Keratinocyte (primary cell): ENCODE data around the gene CDC42EP1. TPM values are rescaled to one million over a fixed set of nuclear protein-coding genes. Genes with fewer than 3 reads are reported as not detected.

Source experiments
- DNase-seq: peaks from one replicate; pipeline ENCODE4 v3.0.0-alpha.2; 2011; ENCODE audit warnings: low read depth, missing footprints, low spot score
- FAIRE-seq: peaks from 2 replicates; lab custom pipeline; 2011; peaks lifted over from hg19 to GRCh38; lab: Jason Lieb, UNC
- H2AFZ ChIP-seq: 2 replicates; pipeline ENCODE4 v1.6.0; 2012; ENCODE audit warnings: low read length, control low read depth, inconsistent platforms; ENCODE audit not compliant: control insufficient read depth
- H3K27ac ChIP-seq: 2 replicates; pipeline ENCODE4 v1.5.1; 2011; ENCODE audit warnings: low read length; ENCODE audit not compliant: control insufficient read depth, insufficient read depth
- H3K27me3 ChIP-seq: 3 replicates; pipeline ENCODE4 v1.6.0; 2011; ENCODE audit warnings: low read length; ENCODE audit not compliant: control insufficient read depth, insufficient read depth; ENCODE audit errors: extremely low read depth
- H3K36me3 ChIP-seq, 2 experiments: 2 replicates in 1 of 2; 3 replicates in 1 of 2; pipeline ENCODE4 v1.5.1; 2011; ENCODE audit warnings: low read length in 2 of 2, mild to moderate bottlenecking in 1 of 2; ENCODE audit not compliant: control insufficient read depth in 2 of 2, insufficient read depth in 2 of 2; ENCODE audit errors: extremely low read depth in 1 of 2
- H3K4me1 ChIP-seq: 3 replicates; pipeline ENCODE4 v1.5.1; 2011; ENCODE audit warnings: low read length; ENCODE audit not compliant: control insufficient read depth, insufficient read depth; ENCODE audit errors: extremely low read depth
- H3K4me2 ChIP-seq: 3 replicates; pipeline ENCODE4 v1.6.0; 2011; ENCODE audit warnings: low read depth, low read length; ENCODE audit not compliant: control insufficient read depth, insufficient read depth; ENCODE audit errors: extremely low read depth
- H3K4me3 ChIP-seq, 3 experiments: fragments of 200-600 bp in 1 of 3; sonication (generic) in 1 of 3; 2 replicates in 2 of 3; 3 replicates in 1 of 3; pipeline ENCODE4 v1.5.1; 2011 to 2016; ENCODE audit warnings: low read length in 3 of 3, mild to moderate bottlenecking in 3 of 3, control low read depth in 2 of 3, inconsistent platforms in 1 of 3, low read depth in 1 of 3, mixed read lengths in 1 of 3, mixed run types in 1 of 3, moderate library complexity in 1 of 3; ENCODE audit not compliant: control insufficient read depth in 2 of 3, insufficient read depth in 2 of 3; ENCODE audit errors: extremely low read depth in 1 of 3
- H3K79me2 ChIP-seq: 2 replicates; pipeline ENCODE4 v1.6.0; 2012; ENCODE audit warnings: low read length; ENCODE audit not compliant: control insufficient read depth, insufficient read depth
- H3K9ac ChIP-seq: 3 replicates; pipeline ENCODE4 v1.6.0; 2011; ENCODE audit warnings: low read length; ENCODE audit not compliant: control insufficient read depth, insufficient read depth; ENCODE audit errors: extremely low read depth
- H3K9me1 ChIP-seq: 3 replicates; pipeline ENCODE4 v1.6.0; 2011; ENCODE audit warnings: low read length; ENCODE audit not compliant: control insufficient read depth, insufficient read depth; ENCODE audit errors: extremely low read depth
- H3K9me3 ChIP-seq: 2 replicates; pipeline ENCODE4 v1.5.1; 2012; ENCODE audit warnings: low read depth, low read length; ENCODE audit not compliant: control insufficient read depth
- H4K20me1 ChIP-seq: 3 replicates; pipeline ENCODE4 v1.6.0; 2011; ENCODE audit warnings: low read length; ENCODE audit not compliant: control insufficient read depth, insufficient read depth; ENCODE audit errors: extremely low read depth
- CTCF ChIP-seq, 3 experiments: IDR thresholded peaks in 1 of 3; conservative IDR thresholded peaks in 1 of 3; optimal IDR thresholded peaks in 1 of 3; 2 replicates in 2 of 3; 3 replicates in 1 of 3; pipeline versions ENCODE3 to v1.5.1; 2011; ENCODE audit warnings: low read length in 3 of 3, mild to moderate bottlenecking in 3 of 3, moderate library complexity in 2 of 3, control low read depth in 1 of 3, inconsistent platforms in 1 of 3; ENCODE audit not compliant: insufficient read depth in 2 of 3; ENCODE audit errors: extremely low read depth in 1 of 3
- EZH2 ChIP-seq: IDR thresholded peaks from one replicate; pipeline ENCODE4 v1.6.1; 2012; ENCODE audit warnings: inconsistent platforms, mild to moderate bottlenecking, low read length, moderate library complexity
- dilution Hi-C: fragments of 300-500 bp; cut with MboI; formaldehyde crosslinking; loops from one replicate; pipeline ENCODE4 v1.7.0; 2020; ENCODE audit warnings: low sequenced_read_pairs; ENCODE audit not compliant: extremely low pct_ligation_motif_present
- polyA plus RNA-seq, 5 experiments: library from polyadenylated mRNA; depleted of rRNA in 3 of 5; stranded (reverse) in 3 of 5; stranded (forward) in 1 of 5; unstranded in 1 of 5; fragments of >200 nt; gene quantifications; 1 replicate in 1 of 5; 2 replicates in 3 of 5; 3 replicates in 1 of 5; pipeline versions ENCODE4 v1.2.1 to v1.2.3, GENCODE V29; 2011 to 2012; ENCODE audit warnings: missing spikeins in 2 of 5, low read depth in 1 of 5, low replicate concordance in 1 of 5

The CDC42EP1 gene
- polyA plus RNA-seq, 1 donor (not counting 4 experiments of a cell fraction or from before 2014, with no cell fraction given): 10.5 TPM

GRCh38 chr22:37566329-37566837, 6.1 kb downstream of the CDC42EP1 start:
- peaks cover 21 to 48% of the 10 kb centered on the region in 2 experiments for H3K36me3 ChIP-seq
- peaks cover 11% of the 10 kb centered on the region for H3K9me1 ChIP-seq
- H3K9me3 ChIP-seq: no peaks in the 10 kb centered on the region
- peaks cover 62% of the 10 kb centered on the region for H4K20me1 ChIP-seq
- TF ChIP-seq EZH2: no peak
- TF ChIP-seq CTCF (optimal IDR thresholded peaks at IDR 0.05 in 1 of 3, IDR thresholded peaks at IDR 0.05 in 1 of 3, conservative IDR thresholded peaks at IDR 0.05 in 1 of 3; ENCODE audit: extremely low read depth in 1 of 3, insufficient read depth in 2 of 3, low read length in 3 of 3): no peak
- H3K27ac ChIP-seq: no peak overlapping the region
- no peaks in the 10 kb centered on the region for H3K27me3 ChIP-seq
- dilution Hi-C loops: no loop called here
- H3K79me2 ChIP-seq: peaks cover 47% of the 10 kb centered on the region
- DNase-seq: no peak
- H3K4me2 ChIP-seq: no peak overlapping the region
- peaks cover 71% of the 10 kb centered on the region for H3K4me1 ChIP-seq
- no peak overlapping the region for H3K4me3 ChIP-seq
- FAIRE-seq: no peak
- no peak overlapping the region for H2AFZ ChIP-seq
- no peak overlapping the region for H3K9ac ChIP-seq

DNA sequence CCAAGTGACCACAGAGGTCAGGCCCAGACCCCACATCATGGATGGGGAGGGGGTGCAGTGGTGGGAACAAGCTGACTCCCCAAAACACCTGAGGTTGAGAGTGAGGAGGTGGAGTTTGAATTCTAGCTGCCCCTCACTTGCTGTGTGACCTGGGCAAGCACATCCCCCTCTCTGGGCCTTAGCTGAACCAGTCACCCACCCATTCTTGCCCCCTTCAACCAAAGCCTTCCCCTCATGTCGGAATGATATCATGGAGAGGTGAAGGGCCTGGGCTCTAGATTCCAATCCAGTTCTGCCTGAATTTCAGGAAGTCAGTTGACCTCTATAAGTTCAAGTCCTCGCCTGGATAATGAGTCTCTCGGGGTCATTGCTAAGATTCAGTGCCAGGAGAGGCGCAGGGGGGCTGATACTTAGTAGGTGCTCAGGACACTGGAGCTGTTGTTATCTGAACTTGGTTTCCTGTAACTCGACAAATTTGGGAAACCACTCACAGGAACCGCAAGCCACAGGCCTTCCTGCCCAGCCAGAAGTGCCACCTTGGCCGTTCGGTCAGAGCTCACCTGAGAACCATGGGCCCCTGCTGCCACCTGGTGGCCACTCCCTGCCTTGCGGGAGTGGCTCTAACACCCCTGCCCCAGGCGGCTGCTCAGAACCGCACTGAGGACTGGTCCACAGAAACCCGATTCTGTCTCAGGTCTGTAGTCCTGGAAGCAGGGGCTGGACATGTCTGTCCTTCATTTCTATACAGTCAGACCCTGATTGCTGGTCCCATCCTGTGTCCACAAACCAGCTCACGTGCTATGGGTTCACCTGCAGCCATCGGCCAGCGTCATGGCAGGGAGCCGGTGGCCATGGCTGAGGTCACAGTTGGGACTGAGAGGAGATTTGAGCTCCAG, 6.9 kb downstream of the CDC42EP1 start:
- H4K20me1 ChIP-seq: peaks cover 62% of the 10 kb centered on the region
- TF ChIP-seq CTCF (optimal IDR thresholded peaks at IDR 0.05 in 1 of 3, IDR thresholded peaks at IDR 0.05 in 1 of 3, conservative IDR thresholded peaks at IDR 0.05 in 1 of 3; ENCODE audit: extremely low read depth in 1 of 3, insufficient read depth in 2 of 3, low read length in 3 of 3): peak; percentile 94 to 97 (median 96)
- no peak for TF ChIP-seq EZH2
- dilution Hi-C loops: no loop called here
- peak overlapping the region; percentile 37 for H3K27ac ChIP-seq
- FAIRE-seq (peak; percentile 98), DNase-seq (no peak)
- peaks cover 11% of the 10 kb centered on the region for H3K9me1 ChIP-seq
- H3K79me2 ChIP-seq: peaks cover 40% of the 10 kb centered on the region
- H2AFZ ChIP-seq: no peak overlapping the region
- peak overlapping the region; percentile 12 for H3K4me2 ChIP-seq
- no peak overlapping the region for H3K4me3 ChIP-seq
- H3K4me1 ChIP-seq: peaks cover 66% of the 10 kb centered on the region
- no peaks in the 10 kb centered on the region for H3K9me3 ChIP-seq
- H3K9ac ChIP-seq: peak overlapping the region; percentile 30
- peaks cover 21 to 44% of the 10 kb centered on the region in 2 experiments for H3K36me3 ChIP-seq
- no peaks in the 10 kb centered on the region for H3K27me3 ChIP-seq
